ENCODE data around the gene AP2M1.
A peak's percentile ranks its signal among the peaks of the same experiment; 100 is the strongest.

Gene AP2M1

DNA sequence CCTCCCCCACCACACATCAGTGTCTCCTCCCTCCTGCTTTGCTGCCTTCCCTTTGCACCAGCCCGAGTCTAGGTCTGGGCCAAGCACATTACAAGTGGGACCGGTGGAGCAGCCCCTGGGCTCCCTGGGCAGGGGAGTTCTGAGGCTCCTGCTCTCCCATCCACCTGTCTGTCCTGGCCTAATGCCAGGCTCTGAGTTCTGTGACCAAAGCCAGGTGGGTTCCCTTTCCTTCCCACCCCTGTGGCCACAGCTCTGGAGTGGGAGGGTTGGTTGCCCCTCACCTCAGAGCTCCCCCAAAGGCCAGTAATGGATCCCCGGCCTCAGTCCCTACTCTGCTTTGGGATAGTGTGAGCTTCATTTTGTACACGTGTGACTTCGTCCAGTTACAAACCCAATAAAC is 9.0 kb downstream of the AP2M1 start:
- no peak for DNase-seq

DNA sequence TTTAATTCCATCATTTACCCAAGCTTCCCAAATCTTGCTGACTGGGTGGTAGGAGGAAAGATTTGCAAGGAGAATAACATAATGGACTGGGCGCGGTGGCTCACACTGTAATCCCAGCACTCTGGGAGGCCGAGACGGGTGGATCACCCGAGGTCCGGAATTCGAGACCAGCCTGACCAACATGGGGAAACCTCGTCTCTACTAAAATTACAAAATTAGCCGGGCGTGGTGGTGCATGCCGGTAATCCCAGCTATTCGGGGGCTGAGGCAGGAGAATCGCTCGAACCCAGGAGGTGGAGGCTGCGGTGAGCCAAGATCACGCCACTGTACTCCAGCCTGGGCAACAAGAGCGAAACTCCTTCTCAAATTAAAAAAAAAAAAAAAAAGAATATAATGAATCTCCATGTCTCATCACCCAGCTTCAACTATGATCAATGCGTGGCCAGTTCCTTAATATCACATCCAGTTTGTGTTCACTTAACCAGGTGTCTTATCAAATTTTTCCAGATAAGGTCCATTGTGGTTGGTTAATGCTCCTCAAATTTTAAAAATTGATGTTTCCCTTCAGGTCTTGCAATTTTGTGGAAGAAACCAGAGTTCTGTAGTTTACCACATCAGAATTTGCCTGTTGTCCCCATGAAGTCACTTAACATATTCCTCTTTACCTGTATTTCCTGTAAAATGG is 10.0 kb downstream of the AP2M1 start:
- DNase-seq = no peak

DNA sequence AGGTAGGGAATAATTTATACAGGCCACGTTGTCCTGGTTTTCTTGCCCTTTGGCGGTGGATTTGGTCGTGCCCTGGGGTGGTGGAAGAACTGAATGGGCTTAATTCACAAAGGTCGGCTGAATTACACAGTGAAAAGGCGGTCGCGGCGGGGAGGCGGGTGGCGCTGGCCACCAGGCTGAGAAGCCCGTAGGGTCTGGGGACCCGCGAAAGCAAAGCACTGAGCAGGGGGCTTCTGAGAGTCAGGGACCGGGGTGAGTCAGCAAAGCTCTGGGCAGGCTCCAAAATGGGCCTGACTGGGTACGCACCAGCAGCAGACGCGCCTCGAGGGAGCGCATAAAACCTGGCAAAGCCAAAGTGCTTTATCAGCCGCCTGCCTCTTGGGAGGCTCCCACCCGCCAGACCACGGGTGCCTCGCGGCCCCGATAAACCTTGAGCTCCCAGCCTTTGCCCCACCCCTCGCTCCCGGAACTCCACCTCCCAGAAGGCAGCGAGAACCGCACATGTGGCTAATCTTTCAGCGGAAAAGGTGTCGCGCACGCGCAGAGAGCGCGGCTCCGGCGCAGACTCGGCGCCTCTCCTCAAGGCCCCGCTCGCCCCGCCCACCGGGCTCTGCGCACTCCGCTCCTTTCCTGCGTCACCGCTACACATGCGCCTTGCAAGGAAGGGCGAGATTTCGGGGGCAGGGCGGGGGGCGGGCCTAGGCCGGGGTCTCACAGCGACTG is 11.0 kb downstream of the AP2M1 start:
- DNase-seq = peak; percentile 98

DNA sequence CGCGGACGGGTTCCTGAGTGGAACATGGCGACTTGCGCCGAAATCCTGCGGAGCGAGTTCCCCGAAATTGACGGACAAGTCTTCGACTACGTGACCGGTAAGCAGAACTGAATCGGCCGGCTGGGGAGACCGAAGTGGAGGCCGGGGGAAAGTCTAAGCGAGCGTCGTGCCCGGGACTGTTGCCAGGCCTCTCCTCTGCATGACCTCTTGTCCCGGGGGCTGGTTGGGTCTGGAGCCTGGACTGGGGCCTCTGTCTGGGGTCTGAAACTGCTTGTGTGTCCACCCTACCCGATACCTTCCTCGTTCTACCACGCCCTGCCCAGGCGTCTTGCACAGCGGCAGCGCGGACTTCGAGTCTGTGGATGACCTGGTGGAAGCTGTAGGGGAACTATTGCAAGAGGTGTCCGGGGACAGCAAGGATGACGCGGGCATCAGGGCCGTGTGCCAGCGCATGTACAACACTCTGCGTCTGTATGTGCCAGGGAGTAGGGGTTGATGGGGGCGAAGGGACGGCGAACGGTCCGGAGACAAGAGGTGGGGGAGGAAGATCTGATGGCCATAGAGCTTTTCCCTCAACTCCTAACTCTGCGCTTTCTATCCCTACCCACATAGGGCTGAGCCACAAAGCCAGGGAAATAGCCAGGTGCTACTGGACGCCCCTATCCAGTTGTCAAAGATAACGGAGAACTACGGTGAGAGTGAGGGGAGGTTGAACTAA is 11.7 kb downstream of the AP2M1 start, which contains the start of gene ABCF3:
Gene ABCF3, plus strand, starts transcription at position 16 of the 718 bp plus-strand sequence. Its CDS starts 9 bp downstream, at position 25.
- DNase-seq = no peak

DNA sequence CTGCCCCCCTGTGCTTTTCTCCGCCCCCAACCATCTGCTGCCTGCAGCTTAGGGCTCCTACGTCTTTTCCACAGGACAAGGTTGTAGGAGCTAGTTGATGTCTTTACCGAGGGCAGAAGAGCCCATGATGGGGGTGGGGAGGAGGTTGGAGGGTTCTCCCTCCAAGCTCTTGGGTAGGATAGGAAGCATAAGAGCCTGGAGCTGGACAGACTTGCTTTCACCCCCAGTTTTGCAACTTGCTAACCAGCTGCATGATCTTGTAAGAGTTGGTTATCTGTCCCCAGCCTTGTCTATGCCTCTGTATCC is 12.2 kb downstream of the AP2M1 start:
- no peak for DNase-seq

DNA sequence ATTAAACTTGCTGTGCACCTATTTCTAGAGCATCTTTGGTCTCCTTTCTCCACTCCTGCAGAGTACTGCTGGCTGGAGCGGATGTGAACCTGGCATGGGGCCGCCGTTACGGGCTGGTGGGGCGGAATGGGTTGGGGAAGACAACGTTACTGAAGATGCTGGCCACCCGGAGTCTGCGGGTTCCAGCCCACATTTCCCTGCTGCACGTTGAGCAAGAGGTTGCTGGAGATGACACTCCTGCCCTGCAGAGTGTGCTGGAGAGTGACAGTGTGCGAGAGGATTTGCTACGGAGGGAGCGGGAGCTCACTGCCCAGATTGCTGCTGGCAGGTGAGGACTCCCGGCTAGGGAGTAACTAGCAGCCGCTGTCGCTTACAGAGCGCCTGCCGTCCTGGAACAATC is 13.4 kb downstream of the AP2M1 start:
- no peak for DNase-seq

DNA sequence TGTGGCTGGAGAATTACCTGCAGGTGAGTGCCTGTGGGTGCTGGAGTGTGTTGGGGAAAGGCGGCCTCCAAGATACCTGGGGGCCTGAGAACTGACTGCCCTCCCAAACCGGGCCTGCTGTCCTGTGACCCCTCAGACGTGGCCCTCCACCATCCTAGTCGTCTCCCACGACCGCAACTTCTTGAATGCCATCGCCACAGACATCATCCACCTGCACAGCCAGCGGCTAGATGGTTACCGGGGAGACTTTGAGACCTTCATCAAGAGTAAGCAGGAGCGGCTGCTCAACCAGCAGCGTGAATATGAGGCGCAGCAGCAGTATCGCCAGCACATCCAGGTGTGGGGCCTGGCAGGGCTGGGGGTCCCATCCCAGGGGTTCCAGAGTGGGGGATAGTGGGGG is 14.8 kb downstream of the AP2M1 start:
- DNase-seq = no peak

DNA sequence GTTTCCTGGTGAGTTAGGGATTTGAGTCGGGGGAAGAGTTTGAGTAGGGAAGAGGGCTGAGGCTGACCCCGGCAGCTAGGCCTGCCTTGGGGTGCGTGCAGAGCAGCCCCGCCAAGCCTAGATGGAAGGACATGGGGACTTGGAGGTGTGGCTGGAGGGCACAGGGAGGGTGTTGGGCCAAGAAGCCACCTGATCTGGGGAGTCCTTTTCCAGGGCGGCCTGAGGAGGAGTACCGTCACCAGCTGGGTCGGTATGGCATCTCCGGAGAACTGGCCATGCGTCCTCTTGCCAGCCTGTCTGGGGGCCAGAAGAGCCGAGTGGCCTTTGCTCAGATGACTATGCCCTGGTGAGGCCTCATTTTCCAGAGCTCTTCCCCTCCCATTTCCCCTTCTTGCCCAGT is 18.2 kb downstream of the AP2M1 start:
- DNase-seq = no peak

DNA sequence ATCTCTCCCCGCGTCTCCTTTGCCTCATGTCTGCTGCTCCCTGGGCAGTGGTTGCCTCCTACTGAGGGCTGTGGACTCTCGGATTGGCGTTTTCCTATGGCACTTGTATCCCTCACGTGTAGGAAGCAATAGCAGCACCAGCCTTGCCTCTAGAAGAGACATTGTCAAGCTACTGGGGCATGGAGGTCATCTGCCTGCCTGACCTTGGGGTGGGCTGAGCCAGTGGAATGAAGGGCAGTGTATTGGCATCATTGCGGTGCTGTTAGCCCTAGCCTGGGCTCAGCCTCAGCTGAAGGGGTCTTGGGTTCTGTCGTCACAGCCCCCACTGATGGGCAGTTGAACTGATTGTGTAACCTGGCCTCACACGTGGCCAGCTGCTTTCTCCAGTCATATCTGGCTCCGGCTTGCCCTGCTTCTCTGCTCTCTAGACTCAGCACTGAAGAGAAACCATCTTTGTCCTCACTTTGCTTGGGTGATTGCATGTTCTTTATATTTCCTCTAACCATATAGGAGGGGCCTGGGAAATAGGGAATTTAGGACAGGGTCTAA is 19.4 kb downstream of the AP2M1 start:
- DNase-seq = no peak

DNA sequence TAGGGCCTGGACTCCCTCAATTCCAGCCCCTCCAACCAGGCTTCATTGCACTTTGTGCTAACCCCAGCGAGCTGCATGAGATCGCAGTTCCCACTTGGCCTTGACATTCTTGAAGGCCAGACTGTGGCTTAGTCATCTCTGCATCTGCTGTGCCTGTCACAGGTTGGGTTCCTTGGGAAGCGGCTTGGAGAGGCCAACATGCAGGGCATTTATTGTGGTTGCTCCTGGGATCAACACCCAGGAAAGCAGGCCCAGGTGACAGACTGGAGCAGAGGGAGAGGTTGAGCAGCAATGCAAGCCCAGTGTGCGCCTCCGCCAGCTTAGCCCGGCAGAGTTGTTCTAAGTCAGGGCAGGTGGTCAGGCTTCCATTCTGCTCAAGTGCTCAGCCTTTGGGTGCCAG is 21.9 kb downstream of the AP2M1 start:
- no peak for DNase-seq

DNA sequence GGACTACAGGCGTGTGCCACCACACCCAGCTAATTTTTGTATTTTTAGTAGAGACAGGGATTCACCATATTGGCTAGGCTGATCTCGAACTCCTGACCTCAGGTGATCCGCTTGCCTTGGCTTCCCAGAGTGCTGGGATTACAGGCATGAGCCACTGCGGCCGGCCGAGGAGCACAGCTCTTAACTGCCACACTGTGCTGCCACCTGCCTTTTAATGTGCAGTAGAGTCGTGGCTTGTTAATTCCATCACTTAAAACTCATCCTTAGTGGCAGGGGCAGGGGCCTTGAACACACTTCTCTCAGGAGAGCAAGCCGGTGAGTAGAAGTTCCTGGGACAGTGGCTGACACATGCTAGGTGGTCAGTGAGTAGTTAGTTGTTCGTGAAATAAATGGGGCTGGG is 23.9 kb downstream of the AP2M1 start:
- DNase-seq = no peak

DNA sequence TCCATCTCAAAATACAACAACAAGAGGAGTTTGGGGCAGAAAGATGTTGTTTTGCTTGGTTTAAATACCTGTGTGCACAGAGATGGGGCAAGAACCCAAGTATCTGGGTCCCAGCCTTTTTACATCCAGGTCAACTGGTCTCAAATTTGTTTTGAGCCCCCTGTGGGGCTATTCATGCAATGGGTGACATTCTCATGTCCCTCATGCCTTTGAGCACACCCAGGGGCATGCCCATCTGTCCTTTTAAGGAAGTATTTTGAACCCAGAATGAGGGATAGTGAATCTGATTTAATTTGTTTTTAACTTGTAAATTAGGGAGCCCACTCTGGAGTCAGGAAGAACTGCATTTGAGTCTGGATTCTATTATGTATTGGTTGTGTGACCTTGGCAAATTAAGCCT is 26.2 kb downstream of the AP2M1 start:
- no peak for DNase-seq

DNA sequence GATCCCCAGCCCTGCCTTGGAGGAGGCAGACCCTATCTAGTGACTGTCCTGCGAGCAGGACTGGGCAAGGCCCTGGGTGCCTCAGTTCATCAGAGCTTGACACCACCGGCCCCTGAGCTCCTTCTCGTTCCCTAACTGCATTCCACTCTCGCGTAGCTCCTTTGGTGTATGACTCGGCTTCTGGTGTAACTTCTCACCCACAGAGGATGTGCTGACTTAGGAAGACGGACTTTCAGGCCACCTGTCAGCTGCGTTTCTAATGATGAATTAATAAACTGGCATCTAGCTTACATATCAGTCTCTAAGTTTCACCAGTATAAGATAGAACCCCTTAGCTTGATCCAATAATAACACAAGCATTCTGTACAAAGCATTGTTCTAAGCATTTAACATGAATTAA is 28.9 kb downstream of the AP2M1 start:
- no peak for DNase-seq

DNA sequence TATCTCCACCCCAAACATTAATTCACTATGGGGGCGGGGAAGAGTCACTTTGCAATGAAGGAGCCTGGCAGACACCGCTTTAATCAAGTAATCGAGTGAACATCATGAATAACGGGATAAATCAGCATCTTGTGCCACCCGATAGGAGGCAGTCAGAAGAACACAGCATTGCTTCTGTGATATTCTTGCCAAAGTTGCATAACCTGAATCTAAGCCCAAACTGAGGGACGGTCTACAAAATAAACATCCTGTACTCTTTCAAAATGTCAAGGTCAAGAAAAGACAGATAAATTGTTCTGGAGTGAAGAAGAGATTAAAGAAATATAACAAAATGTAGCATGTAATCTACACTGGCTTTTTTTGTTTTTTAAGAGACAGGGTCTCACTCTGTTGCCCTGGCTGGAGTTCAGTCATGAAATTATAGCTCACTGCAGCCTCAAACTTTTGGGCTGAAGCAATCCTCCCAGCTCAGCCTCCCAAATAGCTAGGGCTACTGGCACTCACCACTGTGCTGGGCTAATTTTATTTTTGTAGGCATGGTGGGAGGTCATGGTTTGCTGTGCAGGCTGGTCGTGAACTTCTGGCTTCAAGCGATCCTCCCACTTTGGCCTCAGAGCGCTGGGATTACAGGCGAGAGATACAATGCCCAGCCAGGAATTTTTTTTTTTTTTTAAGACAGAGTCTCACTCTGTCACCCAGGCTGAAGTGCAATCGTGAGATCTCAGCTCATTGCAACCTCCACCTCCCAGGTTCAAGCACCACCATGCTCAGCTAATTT is 34.7 kb downstream of the AP2M1 start:
- DNase-seq = no peak

DNA sequence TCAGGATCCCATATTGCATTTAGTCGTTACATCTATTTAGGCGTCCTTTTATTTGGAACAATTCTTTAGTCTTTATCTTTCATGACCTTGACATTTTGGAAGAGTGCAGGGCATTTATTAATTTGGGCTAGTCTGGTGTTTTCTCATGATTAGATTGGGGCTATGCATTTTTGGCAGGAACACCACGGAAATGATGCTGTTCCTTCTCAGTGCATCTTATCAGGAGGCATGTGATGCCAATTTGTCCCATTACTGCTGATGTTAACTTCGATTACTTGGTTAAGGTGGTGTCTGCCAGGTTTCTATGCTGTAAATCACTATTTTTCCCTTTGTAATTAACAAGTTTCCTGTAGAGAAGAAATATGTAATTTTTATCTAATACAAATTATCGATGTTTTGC is 36.6 kb downstream of the AP2M1 start:
- DNase-seq = no peak

DNA sequence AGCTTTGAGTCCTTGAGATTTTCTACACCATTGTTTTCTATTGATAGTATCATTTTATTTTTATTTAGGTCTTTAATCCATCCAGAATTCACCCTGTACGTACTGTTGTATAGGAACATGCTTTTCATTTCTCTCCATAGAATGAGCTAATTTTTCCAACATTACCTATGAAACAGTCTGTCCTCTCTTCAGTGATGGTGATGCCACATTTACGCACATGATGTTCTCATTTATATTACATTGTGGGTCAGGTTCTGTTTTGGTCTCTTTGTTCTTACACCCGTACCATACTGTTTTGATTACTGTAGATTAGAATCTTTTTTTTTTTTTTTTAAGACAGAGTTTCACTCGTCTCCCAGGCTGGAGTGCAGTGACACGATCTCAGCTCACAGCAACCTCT is 37.1 kb downstream of the AP2M1 start:
- DNase-seq = no peak

DNA sequence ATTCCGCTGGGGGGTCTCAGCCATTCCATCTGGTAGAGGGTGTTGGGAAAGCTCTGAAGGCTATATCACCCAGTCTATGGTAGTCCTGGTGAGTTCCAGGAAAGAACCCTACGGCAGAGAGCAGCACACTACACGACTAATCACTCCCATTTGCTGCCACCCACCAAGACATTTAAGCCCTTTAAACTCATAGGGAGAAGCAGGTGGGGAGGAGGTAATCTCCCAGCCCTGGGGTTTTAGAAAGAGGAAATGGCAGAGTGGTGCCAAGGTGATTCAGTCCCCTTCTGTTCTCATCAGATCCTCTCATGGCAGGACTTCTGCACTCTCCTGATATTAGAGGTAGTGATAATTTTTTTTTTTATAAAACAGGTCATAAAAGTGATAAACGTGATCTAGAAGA is 44.2 kb downstream of the AP2M1 start:
- no peak for DNase-seq

DNA sequence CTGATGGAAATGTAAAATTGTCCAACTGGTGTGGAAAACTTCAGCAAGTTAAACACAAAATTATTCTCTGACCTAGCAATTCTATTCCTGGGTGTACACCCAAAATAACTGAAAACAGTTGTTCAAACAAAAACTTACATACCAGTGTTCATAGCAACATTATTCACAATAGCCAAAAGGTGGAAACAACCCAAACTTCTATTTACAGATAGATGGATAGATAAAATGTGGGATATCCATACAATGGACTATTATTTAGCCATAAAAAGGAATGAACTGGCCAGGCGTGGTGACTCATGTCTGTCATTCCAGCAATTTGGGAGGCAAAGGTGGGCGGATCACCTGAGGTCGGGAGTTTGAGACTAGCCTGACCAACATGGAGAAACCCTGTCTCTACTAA is 47.9 kb downstream of the AP2M1 start:
- no peak for DNase-seq

DNA sequence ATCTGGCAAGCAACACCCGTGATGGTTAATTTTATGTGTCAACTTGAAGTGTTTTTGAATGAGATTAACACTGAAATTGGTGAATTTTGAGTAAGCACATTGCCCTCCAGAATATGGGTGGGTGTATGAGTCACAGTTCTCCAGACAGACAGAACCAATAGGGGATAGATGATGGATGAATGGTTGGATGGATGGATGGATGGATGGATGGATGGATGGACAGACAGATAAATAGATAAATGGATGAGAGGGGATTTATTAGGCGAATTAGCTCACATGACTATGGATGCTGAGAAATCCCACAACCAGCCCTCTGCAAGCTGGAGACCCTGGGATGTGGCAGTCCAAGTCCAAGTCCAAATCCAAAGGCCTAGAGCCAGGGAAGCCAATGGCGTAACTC is 49.3 kb downstream of the AP2M1 start:
- DNase-seq = no peak

DNA sequence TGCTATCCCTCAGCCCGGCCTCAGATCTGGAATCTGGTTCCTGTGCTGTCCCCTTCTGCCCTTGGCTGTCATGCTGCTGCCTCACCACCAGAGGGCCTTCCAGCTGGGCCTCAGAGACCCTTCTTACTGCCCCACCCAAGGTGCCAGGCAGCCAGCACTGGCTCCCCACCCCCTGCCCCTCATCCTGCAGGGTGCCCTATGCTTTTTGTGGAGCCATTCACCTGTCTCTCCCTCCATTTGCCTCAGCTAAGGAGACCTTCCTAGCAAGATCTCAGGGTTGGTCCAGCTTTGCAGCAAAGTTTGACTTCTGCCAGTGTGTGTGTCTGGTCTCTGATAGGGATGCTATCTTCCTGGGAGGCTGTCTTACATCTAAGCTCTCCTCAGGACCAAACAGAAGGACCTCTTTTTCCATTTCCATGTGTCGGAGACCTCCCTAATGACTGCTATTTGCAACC is 52.9 kb downstream of the AP2M1 start:
- DNase-seq = no peak

DNA sequence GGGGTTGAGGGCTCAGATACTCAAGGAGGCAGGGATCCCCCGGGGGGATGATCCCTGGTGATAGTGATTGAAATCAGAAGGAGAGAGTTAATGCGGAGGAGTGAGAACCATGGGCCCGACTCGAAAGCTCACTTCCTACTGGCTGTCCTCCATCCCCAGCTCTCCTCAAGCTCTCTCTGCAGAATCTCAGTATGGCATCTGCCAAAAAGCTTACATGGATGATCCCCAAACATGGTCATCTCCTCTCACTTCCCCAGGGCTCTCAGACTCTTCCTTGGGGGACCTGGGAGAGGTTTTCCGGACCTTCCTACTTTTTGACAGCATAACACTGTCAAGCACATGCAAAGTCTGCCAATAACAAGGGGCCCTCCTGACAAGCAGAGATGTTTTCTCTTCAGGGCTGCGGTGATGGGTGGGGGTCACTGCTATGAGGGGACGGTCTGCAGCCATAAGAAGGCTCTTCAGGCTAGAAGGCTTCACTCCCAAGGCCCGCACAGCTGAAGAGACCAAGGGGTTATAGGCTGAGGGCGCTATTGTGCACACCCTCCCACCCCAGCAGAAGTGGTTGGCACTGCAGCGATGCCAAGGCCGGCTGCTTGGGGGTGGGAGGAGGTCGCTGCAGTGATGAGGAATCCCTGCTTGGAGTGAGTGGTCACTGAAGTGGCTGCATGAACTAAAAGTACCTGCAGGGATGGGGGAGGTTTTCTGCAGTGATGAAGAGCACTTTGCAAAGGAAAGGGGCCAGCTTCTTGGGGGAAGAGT is 53.9 kb downstream of the AP2M1 start:
- DNase-seq = peak; percentile 30

DNA sequence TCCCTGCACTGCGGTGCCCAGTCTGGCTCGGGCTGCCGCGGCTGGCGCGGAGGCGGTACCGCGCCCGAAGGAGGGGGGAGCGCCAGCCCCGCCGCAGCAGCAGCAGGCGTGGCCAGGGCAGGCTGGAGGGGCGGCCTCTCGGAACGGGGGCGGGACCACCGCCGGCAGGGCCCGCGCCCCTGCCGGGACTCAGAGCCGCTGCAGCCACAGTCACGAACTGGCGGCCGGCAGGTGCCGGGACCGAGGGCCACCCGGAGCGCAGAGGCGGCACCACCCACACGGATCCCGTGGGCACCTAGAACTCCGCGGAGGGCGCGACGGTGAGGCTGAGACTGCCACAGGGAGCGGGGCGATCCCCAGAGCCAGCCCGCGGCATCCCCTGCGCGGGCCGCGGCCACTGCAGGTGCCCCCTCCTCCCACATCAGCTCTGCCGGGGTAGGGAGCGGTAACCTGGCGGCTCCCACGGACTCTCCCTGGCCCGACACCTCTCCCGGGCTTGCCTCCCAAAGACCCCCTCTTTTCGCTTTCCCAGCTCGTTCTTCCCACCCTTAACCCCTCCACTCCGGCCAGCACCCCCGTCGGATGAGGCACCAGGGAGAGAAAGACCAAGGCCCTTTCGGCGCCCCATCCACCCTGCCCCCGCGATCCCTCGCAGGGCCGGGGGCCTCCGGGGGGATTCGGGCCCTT is 54.9 kb downstream of the AP2M1 start, which contains the start of gene VWA5B2:
Gene VWA5B2, plus strand, starts transcription at position 192 of the 687 bp plus-strand sequence. CDS start 944 bp downstream, outside the sequence.
- DNase-seq = peak; percentile 86

All from retina (tissue), 1 donor.